GM21515 (cell line): Measurements from ENCODE around the gene PRR35.

ENCODE experiments used
- ATAC-seq: cut with Tn5 transposase; IDR thresholded peaks from one replicate; pipeline ENCODE4 v1.9.1; 2021; ENCODE audit not compliant: unreplicated experiment

PRR35 gene

GRCh38 chr16:561957-562938 lies 2.1 kb downstream of the PRR35 start:
- ATAC-seq: no peak

- no peak for ATAC-seq
Observed at GRCh38 chr16:563072-563644, 3.0 kb downstream of the PRR35 start.

DNA sequence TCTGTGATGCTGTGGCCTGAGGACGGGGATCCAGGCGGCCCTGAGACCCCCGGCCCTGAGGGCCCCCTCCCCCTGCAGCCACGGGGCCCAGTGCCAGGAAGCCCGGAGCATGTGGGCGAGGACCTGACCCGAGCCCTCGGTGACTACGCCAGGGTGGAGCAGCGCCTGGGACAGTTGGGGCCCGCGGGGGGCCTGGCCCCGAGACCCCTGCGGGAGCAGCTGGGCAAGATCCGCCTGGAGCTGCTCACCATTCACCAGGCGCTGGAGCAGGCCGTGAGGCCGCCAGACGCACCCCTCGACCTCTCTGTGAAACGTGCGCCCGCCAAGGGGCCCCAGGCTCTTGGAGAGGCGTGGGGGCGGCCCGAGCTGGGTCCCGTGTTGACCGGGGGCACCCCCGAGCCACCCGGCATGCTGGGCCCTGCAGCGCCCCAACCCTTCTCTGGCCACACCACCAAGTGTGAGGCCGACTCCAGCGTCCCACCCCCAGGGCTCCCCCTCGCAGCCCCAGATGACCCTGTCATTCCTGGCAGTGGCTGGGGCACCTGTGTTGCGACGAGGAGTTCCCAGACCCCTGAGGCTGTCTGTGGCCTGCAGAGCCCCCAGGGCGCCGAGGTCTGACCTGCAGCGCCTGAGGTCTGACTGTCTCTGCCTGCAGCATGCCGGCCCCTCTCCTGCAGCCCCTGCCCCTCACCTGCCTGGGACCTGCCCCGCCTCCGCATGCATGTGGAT lies 4.7 kb downstream of the PRR35 start:
- no peak for ATAC-seq

DNA sequence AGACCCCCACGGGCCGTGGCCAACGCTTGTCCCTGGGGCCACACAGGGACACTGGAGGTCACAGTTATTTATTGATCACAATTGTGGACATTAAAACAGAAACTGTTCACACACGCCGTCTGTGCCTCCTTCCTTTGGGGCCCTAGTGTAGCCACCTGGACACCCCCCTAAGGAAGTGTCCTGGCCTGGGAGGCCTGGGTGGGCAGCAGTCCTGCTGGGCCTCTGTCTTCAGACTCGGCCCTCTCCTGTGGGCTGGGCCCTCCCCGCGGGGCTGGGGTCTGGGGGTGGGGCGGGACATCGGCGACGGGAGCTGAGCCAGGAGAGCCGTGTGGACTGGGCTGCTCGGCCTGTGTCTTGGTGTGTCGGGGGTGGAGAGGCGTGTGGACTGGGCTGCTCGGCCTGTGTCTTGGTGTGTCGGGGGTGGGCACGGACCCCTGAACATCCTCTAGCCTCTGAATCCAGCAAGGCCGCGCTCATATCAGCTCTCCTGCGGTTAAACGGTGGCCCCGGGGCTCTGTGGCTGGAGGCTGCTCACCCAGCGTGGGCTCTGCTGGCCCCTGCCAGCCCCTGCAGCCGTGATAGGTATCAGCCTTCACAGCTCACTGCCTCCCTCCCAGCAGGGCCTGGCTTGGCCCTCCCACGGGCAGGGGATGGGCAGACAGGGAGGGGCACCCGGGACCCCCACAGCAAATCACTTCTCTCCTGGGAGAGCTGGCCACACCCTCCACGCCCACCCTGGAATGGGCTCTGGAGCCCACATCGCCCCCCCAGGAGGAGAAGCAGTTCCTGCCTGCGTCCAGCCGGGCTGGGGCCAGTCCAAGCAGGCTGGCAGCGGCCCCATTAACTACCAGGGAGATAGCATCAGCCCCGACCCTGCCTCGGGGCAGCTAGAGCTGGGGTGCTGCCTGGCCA lies 5.5 kb downstream of the PRR35 start:
- no peak for ATAC-seq

DNA sequence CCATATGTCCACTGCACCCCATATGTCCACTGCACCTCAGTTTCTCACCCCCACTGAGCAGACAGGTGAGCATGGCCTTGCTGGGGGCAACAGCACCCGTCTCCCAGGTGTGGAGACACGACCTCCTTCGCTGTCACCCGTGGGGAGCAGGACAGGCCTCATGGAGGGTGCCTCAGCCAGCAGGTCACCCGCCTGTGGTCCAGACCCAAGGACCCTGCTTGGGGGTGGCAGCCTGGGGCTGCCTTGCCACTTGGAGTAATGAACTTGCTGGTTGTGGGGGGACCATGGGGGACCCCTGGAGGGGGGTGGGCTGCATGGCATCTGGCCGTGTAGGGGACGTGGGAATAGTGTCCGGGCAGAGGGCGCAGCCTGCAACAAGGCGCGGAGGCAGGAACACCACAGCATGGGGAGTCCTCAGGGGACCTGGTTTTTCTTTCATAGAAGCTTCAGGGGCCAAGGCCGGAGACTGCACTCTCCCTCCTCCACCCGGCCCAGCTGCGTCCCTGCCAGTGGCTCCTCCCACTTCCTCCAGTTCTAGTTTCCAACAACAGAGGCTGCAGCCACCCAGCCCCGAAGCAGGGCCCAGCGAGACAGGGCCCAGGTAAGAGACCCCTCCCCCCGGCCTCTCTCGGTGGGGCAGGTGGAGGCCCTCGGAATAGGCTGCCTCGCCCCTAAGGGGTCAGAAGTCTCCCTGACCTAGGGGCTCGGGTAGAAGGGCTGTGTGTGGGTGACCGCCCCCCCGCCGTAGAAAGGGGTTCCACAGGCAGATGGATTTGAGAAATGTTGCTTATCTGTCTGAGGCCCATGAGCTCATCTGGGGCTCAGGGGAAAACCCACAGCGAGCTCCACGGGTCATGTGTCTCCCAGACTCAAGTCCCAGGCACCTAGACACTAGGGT lies 6.5 kb downstream of the PRR35 start, which contains the start of gene NHLRC4:
Gene NHLRC4 (plus strand): TSS at position 531 of the 898 bp plus-strand sequence. CDS start 1,043 bp downstream, outside the sequence.
- ATAC-seq: no peak

- no peak for ATAC-seq
Observed at GRCh38 chr16:567373-568256, 7.4 kb downstream of the PRR35 start.

GRCh38 chr16:568401-569258 lies 8.4 kb downstream of the PRR35 start:
- no peak for ATAC-seq

GRCh38 chr16:569445-570254 lies 9.5 kb downstream of the PRR35 start, which contains the start of gene PIGQ:
TSS of gene PIGQ (plus strand) at chr16:569968. CDS start at chr16:574075, 4,107 bp downstream.
- no peak for ATAC-seq

- ATAC-seq: no peak
Observed at GRCh38 chr16:572865-573650, 12.9 kb downstream of the PRR35 start.

GRCh38 chr16:574021-574760 lies 14.0 kb downstream of the PRR35 start:
- ATAC-seq: no peak

- no peak for ATAC-seq
Observed at GRCh38 chr16:575354-576196, 15.4 kb downstream of the PRR35 start.

DNA sequence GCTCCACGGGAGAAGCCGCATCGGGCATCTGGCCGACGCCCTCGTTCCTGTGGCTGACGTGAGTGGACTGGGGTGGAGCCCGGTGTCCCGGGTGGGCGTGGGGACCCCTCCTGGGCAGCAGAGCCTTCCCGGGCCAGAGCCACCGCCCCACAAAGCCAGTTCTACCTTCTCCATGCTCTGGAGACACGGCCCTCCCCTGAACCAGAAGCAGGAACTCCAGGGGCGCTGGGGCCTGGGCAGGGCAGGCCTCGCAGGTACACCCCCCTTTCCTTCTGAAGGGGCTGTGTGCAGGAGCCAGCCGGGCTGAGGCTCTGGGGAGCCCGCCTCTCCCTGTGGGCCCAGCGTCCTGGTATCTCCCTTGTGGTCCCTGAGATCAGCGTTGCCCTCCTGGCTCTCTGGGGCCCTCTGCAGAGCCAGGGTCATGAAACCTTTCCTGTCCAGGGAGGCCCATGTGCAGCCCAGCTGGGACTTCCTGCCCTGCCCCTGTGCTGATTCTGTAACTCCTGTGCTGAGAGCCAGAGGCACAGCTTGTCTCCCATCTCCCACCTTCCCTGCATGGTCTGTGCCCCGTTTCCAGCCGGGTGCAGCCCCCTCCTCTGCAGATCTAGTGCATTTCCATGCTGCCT lies 16.1 kb downstream of the PRR35 start:
- ATAC-seq: no peak

- ATAC-seq: no peak
Observed at GRCh38 chr16:576823-577201, 16.6 kb downstream of the PRR35 start.

- no peak for ATAC-seq
Observed at GRCh38 chr16:577796-578195, 17.6 kb downstream of the PRR35 start.
